Endothelial cell of umbilical vein (primary cell): Measurements from ENCODE around the gene NLRP3.

Experiments
- EZH2 ChIP-seq: IDR thresholded peaks from 2 replicates; pipeline ENCODE4 v1.6.1; 2012; ENCODE audit warnings: borderline replicate concordance, low read depth, mild to moderate bottlenecking, moderate library complexity, low read length, inconsistent platforms; ENCODE audit not compliant: severe bottlenecking
- JUN ChIP-seq: IDR thresholded peaks from 2 replicates; pipeline ENCODE4 v1.6.1; 2011; ENCODE audit warnings: borderline replicate concordance, low read depth; ENCODE audit not compliant: insufficient read length, insufficient read depth
- POLR2A ChIP-seq: IDR thresholded peaks from 2 replicates; pipeline ENCODE4 v1.6.1; 2012; ENCODE audit warnings: low read depth, mild to moderate bottlenecking, control low read depth, low read length
- POLR2AphosphoS5 ChIP-seq: IDR thresholded peaks from 2 replicates; pipeline ENCODE4 v1.6.1; 2012; ENCODE audit warnings: low read depth, mild to moderate bottlenecking, control low read depth, low read length, moderate library complexity; ENCODE audit not compliant: insufficient read depth
- TF ChIP-seq, protein P1 (sequence below), 2 donors: IDR thresholded peaks; 1 replicate in 1 of 2; 2 replicates in 1 of 2; pipeline ENCODE4 v1.5.1; 2011; ENCODE audit warnings: low read length in 2 of 2, mild to moderate bottlenecking in 2 of 2, moderate library complexity in 2 of 2, control low read depth in 1 of 2, inconsistent platforms in 1 of 2, low read depth in 1 of 2; ENCODE audit not compliant: insufficient read depth in 1 of 2; ENCODE audit errors: extremely low read depth in 1 of 2

- TF ChIP-seq, protein P1, sequence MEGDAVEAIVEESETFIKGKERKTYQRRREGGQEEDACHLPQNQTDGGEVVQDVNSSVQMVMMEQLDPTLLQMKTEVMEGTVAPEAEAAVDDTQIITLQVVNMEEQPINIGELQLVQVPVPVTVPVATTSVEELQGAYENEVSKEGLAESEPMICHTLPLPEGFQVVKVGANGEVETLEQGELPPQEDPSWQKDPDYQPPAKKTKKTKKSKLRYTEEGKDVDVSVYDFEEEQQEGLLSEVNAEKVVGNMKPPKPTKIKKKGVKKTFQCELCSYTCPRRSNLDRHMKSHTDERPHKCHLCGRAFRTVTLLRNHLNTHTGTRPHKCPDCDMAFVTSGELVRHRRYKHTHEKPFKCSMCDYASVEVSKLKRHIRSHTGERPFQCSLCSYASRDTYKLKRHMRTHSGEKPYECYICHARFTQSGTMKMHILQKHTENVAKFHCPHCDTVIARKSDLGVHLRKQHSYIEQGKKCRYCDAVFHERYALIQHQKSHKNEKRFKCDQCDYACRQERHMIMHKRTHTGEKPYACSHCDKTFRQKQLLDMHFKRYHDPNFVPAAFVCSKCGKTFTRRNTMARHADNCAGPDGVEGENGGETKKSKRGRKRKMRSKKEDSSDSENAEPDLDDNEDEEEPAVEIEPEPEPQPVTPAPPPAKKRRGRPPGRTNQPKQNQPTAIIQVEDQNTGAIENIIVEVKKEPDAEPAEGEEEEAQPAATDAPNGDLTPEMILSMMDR (IDR thresholded peaks at IDR 0.05; ENCODE audit: extremely low read depth in 1 of 2, insufficient read depth in 1 of 2, low read depth in 1 of 2, low read length in 2 of 2): no peak
- TF ChIP-seq JUN (no peak), POLR2AphosphoS5 (no peak), POLR2A (no peak), EZH2 (no peak)
Measured at GRCh38 chr1:247385283-247385682, 30.7 kb upstream of the NLRP3 start.
